Fibroblast of gingiva (primary cell): ENCODE results near the gene CYP3A4.

Experiments
- DNase-seq: peaks from one replicate; pipeline ENCODE4 v3.0.0-alpha.2; 2011; ENCODE audit warnings: low read depth

CYP3A4 gene

DNA sequence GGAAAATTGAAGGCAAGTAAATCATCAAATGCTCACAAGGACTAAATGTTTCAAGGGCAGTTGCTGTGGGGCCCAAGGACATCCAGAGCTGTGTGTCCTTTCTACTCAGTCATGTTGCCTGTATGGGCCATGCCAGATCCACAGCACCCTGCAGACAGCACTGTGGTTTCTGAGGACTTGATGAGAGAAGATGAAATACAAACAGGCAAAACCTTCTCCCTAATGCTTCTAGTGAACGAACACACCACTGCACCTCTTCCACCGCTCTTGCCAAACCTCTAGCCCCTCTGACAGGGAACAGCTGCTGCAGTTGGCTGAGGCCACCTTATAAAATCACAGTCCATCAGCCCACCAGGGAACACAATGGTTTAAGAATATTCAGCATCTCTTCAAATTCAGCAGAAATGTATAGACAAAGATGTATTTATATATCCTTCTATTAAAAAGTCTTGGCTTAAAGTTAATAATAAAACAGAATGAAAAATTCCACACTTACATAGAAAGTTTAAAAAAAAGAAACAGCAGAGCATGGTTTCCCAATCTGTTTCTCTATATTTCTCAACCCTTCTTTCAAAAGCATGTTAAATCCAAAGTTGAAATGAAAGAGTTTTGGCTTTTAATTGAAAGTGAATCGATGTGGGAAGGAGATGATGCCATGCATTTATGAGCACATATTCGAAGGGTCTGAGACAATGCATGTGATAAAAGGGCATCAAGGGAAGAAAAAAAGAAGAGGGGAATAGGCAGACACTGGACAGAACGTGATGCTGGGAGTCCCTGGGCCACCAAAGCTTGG is 63.0 kb downstream of the CYP3A4 start:
- no peak for DNase-seq

GRCh38 chr7:99719996-99720769 is 63.8 kb downstream of the CYP3A4 start:
- no peak for DNase-seq

DNA sequence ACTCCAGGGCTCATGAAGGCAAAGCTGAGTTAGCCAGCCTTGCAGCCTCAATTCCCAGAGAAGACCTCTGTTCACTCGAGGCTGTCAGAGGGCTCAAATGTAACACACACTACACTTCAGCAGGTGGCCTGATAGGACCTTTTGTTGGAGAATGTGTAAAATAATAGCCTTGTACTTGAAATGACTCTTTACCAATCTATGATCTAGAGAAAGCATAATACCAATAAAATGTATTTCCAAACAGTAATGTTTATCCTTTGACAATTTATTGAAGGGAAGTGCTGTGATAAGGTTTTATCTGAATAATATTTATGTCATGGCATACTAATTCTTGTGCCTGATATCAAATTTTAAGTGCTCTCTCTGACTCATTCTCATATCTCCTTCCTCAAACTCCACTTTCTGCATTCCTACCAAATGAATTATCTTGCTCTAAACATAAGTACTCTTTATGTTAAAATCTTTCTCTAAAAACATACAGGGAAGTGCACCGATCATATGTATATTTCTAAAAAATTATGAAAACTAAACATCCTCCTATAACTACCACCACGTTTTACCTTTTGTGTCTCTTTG is 69.9 kb downstream of the CYP3A4 start:
- DNase-seq: no peak

GRCh38 chr7:99709838-99710578 is 74.0 kb downstream of the CYP3A4 start:
- no peak for DNase-seq

- no peak for DNase-seq
Measured at GRCh38 chr7:99709260-99709659, 74.7 kb downstream of the CYP3A4 start.

DNA sequence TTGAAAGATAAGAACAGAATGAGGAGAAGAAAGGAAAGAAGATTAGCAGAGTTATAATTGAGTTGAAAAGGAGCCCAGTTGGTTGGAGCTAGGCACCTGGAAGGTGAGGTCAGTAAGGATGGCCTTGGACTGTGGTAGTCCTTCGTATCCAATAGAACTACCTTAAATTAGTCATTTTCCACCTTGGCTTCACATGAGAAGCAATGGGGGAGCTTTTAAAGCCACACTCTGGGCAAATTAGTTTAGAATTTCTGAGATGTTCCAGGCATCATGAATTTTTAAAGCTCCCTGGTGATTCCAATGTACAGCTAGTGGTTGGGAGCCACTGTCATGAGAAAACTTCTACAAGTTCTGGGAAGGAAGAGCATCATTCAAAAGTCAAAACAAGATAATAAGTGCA is 76.9 kb downstream of the CYP3A4 start:
- peak; percentile 4 for DNase-seq
